Muscle layer of duodenum (tissue), 2 donors: ENCODE measurements around the gene SLC37A3.
"Not testable (repeated sequence)": the region's sequence is repeated elsewhere in the genome, so short reads cannot be mapped to it uniquely, and the experiment has no call there.

Source experiments
- H3K27ac ChIP-seq: one replicate; pipeline ENCODE4 v1.7.0; 2013; ENCODE audit warnings: mild to moderate bottlenecking, low read length
- H3K27me3 ChIP-seq: one replicate; pipeline ENCODE4 v1.7.0; 2013; ENCODE audit warnings: low read depth, mild to moderate bottlenecking, control low read depth, low read length
- H3K36me3 ChIP-seq, 2 donors: one replicate each; pipeline ENCODE4 v1.7.0; 2013; ENCODE audit warnings: low read length in 2 of 2, control low read depth in 1 of 2, mild to moderate bottlenecking in 1 of 2; ENCODE audit not compliant: insufficient read depth in 2 of 2, control insufficient read depth in 1 of 2
- H3K4me1 ChIP-seq, 2 donors: one replicate each; pipeline ENCODE4 v1.7.0; 2013; ENCODE audit warnings: low read length in 2 of 2, mild to moderate bottlenecking in 2 of 2, control low read depth in 1 of 2, moderate library complexity in 1 of 2; ENCODE audit not compliant: insufficient read depth in 2 of 2, control insufficient read depth in 1 of 2
- H3K4me3 ChIP-seq, 2 donors: one replicate each; pipeline ENCODE4 v1.7.0; 2013; ENCODE audit warnings: low read length in 2 of 2, low read depth in 1 of 2, mild to moderate bottlenecking in 1 of 2
- H3K9me3 ChIP-seq, 2 donors: one replicate each; pipeline ENCODE4 v1.7.0; 2013; ENCODE audit warnings: low read length in 2 of 2, control low read depth in 1 of 2, mild to moderate bottlenecking in 1 of 2; ENCODE audit not compliant: control insufficient read depth in 1 of 2
- donor health status: healthy.

Gene SLC37A3

DNA sequence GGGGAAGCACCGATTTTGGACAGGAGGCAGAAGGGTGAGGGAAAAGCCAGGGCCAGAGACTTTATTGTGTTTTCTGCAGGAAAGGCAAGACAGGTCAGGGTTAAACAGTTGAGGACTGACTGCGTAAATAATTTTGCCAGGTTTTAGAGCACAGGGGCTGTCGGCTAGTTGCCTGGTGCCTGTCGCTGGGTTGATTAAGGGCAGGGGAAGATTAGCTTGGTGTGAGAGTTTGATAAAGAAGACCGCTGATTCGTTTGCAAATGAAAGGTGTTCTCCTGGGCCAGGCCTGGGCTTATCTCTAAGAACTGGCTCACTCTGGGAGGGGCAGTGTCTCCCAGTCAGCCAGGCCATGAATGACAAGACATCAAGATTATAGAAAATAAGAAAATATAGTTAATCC lies 75.6 kb downstream of the SLC37A3 start:
- Histone ChIP-seq H3K36me3 (no peaks in the 10 kb centered on the region), H3K4me3 (no peak overlapping the region), H3K4me1 (no peaks in the 10 kb centered on the region), H3K27ac (no peak overlapping the region), H3K9me3 (no peaks in the 10 kb centered on the region), H3K27me3 (no peaks in the 10 kb centered on the region)

DNA sequence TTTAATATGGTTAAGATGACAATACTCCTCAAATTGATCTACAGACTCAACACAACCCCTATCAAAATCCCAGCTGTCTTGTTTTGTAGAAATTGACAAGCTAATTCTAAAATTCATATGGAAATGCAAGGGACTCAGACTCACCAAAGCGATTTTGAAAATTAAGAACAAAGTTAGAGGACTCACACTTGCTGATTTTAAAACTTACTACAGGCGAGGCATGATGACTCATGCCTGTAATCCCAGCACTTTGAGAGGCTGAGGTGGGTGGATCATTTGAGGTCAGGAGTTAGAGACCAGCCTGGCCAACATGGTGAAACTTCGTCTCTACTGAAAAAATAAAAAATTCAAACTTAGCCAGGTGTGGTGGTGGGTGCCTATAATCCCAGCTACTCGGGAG lies 78.3 kb downstream of the SLC37A3 start:
- not testable (repeated sequence) for H3K36me3 ChIP-seq, H3K4me3 ChIP-seq, H3K9me3 ChIP-seq, H3K27me3 ChIP-seq, H3K27ac ChIP-seq
- peaks cover 13 to 17% of the 10 kb centered on the region in 2 donors for H3K4me1 ChIP-seq

DNA sequence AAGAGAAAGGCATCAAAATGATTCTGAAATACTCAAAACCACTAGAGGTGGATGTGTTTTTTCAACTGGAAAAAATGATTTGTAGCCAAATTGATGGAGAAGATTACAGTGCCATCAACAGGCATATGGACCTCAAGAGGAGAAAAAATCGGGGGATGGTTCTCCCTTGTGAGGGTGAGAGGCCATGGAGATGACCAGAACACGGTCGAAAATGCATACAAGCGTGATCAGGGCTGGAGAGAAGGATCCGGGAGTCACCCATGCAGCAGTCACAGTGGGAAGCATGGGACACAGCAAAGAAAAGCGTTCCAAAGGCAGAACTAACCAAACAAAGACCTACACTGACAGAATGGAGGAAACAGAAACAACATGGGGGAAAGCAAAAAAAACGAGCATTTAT lies 80.3 kb downstream of the SLC37A3 start:
- Histone ChIP-seq H3K4me3 (no peak overlapping the region), H3K36me3 (no peaks in the 10 kb centered on the region), H3K4me1 (peaks cover 14 to 22% of the 10 kb centered on the region in 2 donors), H3K27ac (no peak overlapping the region), H3K9me3 (no peaks in the 10 kb centered on the region), H3K27me3 (no peaks in the 10 kb centered on the region)

DNA sequence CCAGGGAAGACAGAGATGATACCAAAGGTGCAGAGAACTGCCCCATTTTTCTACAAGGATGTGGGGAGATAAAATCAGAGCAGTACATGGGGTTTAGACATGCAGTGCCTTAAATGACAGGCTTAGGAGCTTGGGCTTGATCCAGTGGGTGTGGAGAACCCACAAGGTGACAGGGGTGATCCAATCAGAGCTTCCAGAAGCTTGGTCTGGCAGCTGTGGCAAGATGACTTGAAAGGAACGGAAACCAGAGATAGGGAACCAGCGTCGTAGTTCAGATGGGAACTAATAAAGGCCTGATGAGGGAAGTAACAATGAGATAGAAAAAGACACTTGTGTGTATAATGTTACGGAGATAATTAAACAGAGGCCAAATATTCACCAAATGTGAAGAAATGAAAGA lies 80.7 kb downstream of the SLC37A3 start:
- no peaks in the 10 kb centered on the region for H3K9me3 ChIP-seq
- no peaks in the 10 kb centered on the region for H3K27me3 ChIP-seq
- peaks cover 14 to 22% of the 10 kb centered on the region in 2 donors for H3K4me1 ChIP-seq
- no peak overlapping the region for H3K4me3 ChIP-seq
- H3K27ac ChIP-seq: no peak overlapping the region
- H3K36me3 ChIP-seq: no peaks in the 10 kb centered on the region

DNA sequence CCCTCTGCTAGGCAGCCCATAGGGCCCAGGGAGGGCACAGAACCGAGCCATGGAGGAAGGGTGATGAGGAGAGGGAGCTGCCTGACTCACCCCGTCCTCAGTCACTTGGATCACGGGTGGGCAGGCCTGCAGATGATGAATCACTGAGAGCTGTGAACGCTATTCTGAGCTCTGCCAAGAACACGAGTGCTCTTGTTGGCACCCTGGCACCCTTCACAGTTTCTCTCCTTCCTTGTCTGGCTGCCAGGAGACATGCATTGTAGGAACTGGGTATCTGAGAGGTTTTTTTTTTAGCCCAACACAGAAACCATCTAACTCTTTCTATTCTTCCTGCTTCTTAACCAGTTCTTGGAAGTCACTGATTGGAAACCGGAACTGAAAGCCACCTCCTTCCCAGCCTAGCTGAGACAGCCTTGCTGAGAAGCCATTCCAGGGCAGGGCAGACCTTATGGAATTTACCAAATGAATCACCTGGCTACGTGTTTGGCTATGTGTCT lies 82.1 kb downstream of the SLC37A3 start:
- Histone ChIP-seq H3K4me1 (peaks cover 14 to 22% of the 10 kb centered on the region in 2 donors), H3K9me3 (peaks cover 3 to 4% of the 10 kb centered on the region in 2 donors), H3K4me3 (peak overlapping the region; percentile 10 to 50), H3K27ac (peak overlapping the region; percentile 77), H3K27me3 (no peaks in the 10 kb centered on the region), H3K36me3 (no peaks in the 10 kb centered on the region)

DNA sequence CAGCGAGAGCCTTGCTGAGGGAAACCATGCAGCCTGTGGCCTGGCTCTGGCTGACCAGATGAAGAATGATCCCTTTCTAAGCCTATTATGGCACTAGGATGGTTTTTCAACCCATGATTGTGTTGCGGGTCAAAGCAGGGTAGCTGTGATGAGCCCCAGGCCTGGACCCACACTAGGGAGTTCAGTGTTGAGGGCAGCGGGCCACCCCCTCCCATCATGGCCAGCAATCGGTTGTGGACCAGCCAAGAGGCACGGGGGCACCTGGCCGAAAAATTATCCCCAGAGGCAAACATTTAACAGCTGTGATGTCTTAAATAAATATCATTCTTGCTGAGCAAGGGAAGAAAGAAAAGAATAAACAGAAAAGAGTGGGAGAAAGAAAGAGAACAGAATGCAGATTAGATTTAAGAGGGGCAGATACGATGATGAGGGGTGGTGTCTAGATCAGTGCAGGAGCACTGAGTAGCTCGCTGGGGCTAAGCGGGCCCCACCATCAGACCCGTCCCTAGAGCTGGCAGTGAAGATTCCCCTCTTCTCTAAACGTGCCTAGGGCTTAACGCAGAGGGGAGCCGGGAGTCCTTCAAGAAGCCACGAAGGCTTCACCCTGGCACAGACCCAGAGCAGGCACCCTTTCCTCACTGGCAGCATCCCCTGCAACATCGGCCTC lies 82.7 kb downstream of the SLC37A3 start:
- peaks cover 14 to 22% of the 10 kb centered on the region in 2 donors for H3K4me1 ChIP-seq
- H3K36me3 ChIP-seq: no peaks in the 10 kb centered on the region
- H3K27me3 ChIP-seq: no peaks in the 10 kb centered on the region
- H3K27ac ChIP-seq: peak overlapping the region; percentile 77
- peak overlapping the region; percentile 37 to 50 for H3K4me3 ChIP-seq
- H3K9me3 ChIP-seq: peaks cover 3 to 4% of the 10 kb centered on the region in 2 donors

DNA sequence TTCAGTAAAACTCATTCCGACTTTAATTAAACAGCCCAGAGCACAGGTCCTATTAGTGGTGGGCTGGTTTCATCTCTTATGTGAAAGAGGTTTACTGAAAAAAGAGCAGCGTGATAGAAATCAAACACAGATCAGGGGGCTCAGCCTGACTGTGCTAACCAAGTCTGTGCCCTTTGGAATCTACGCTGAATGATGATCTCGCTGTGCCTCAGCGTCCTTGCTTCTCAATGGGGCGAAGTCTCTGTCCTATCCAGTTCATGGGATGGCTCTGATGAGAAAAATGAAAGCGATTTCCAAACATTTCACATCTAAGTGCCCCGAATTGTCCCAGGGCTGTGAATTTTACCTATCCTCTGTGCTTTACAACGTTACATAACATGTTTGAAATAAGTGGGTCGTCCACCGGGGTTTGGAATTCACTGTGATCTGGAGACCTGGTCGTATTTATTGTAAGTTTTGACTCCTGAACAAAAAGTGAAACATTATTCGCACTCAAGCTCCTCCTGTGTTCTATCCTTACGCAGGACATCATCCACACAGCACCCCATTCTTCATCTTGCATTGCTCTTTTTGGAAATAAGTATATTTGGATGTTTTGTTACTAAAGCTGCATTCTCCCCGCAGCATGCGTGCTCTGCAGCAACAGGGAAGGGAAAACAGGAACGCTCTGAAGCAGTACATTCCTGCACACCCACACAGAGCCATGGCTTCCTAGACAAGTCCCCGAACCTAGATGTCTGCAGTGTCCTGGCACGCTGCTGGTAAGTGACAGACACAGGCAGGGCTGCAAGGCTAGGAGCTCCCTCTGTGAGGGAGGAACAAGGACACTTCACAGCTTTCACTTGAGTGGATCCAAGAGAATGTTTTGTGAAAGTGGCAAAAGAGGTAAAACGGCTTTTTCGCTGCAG lies 83.5 kb downstream of the SLC37A3 start:
- Histone ChIP-seq H3K4me1 (peaks cover 14 to 22% of the 10 kb centered on the region in 2 donors), H3K4me3 (peak overlapping the region; percentile 37 to 50), H3K36me3 (no peaks in the 10 kb centered on the region), H3K27me3 (no peaks in the 10 kb centered on the region), H3K27ac (peak overlapping the region; percentile 77), H3K9me3 (peaks cover 3 to 4% of the 10 kb centered on the region in 2 donors)

DNA sequence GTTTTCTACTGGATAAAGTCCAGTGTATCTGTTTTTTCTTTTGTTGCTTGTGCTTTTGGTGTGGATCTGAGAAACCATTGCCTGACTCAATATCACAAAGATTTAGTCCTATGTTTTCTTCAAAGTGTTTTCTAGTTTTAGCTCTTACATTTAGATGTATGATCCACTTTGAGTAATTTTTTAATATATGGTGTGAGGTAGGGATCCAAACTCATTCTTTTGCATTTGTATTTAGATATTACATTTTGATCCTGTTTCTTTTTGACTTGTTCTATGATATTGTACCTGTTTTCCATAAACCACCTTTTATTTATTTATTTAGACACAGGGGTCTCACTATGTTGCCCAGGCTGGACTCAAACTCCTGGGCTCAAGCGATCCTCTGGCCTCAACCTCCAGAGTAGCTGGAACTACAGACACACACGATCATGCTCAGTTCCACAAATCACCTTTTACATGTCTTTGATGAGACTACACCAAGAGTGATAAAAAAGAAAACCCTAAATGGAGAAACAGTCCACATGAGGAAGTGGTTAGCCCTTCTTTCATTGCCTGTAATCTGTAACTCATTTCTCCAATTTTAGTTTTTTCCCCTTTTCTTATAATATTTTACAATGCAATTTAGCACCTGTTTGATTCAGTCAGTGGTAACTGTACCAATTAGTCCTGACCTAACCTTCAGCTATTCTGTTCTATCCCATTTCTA lies 86.0 kb downstream of the SLC37A3 start:
- Histone ChIP-seq H3K4me3 (no peak overlapping the region), H3K36me3 (no peaks in the 10 kb centered on the region), H3K27me3 (no peaks in the 10 kb centered on the region), H3K9me3 (peaks cover 3 to 4% of the 10 kb centered on the region in 2 donors), H3K27ac (no peak overlapping the region), H3K4me1 (peaks cover 14 to 22% of the 10 kb centered on the region in 2 donors)

DNA sequence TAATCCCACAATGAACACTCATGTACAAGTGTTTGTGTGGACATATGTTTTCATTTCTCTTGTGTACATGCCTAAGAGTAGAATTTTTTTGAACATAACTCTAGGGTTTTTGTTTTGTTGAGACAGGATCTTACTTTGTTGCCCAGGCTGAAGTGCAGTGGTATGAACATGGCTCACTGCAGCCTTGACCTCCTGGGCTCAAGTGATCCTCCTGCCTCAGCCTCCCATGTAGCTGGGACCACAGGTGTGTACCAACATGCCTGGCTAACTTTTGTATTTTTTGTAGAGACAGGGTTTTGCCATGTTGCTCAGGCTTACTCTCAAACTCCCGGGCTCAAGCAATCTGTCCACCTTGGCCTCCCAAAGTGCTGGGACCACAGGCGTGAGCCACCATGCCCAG lies 87.2 kb downstream of the SLC37A3 start:
- H3K36me3 ChIP-seq, H3K4me3 ChIP-seq, H3K27me3 ChIP-seq, H3K9me3 ChIP-seq, H3K27ac ChIP-seq: not testable (repeated sequence)
- H3K4me1 ChIP-seq: peaks cover 8 to 15% of the 10 kb centered on the region in 2 donors

DNA sequence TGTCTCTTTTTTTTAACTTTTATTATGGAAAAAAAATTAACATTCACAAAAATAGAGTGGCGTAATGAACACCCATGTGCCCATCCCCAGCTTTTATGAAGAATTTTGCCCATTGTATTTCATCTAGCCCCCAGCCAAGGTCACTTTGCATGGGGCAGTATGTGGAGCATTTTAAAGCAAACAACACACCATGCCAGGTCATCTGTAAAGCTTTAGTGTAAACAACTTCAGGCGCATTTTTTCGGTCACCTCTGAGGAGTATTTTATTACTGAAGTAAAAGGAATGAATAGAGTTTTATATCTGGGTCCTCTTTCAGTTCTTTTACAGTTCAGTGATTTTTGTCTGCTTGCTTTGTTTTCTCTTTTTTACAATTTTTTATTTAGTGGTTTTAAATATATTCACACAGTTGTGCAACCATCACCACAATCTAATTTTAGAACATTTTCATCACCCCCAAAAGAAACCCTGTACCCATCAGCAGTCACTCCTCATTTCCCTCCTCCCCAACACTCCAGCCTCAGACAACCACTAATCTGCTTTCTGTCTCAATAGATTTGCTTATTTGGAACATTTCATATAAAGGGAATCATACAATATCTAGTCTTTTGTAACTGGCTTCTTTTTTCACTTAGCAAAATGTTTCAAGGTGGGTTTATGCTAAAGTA lies 87.9 kb downstream of the SLC37A3 start:
- Histone ChIP-seq H3K9me3 (peaks cover 3 to 4% of the 10 kb centered on the region in 2 donors), H3K27ac (no peak overlapping the region), H3K4me3 (no peak overlapping the region), H3K36me3 (no peaks in the 10 kb centered on the region), H3K4me1 (peaks cover 4 to 9% of the 10 kb centered on the region in 2 donors), H3K27me3 (no peaks in the 10 kb centered on the region)
